Stimulated activated naive CD8-positive, alpha-beta T cell treated with anti-CD3 and anti-CD28 coated beads, Interleukin-15, Interleukin-2, amounts not matched to agents 100 U/mL and 50 U/mL, for 24 hours (primary cell): Measurements from ENCODE around the gene HSD11B1L.

Source experiments
- ATAC-seq: fragments of 150-1000 bp; cut with Tn5 transposase; one replicate; pipeline ENCODE4 v1.10.0; 2021
- DNase-seq: peaks from one replicate; pipeline ENCODE4 v3.0.0; 2021

Gene HSD11B1L

GRCh38 chr19:5666921-5667610 is 13.8 kb upstream of the HSD11B1L start:
- no peak for DNase-seq
- ATAC-seq = no peak

DNA sequence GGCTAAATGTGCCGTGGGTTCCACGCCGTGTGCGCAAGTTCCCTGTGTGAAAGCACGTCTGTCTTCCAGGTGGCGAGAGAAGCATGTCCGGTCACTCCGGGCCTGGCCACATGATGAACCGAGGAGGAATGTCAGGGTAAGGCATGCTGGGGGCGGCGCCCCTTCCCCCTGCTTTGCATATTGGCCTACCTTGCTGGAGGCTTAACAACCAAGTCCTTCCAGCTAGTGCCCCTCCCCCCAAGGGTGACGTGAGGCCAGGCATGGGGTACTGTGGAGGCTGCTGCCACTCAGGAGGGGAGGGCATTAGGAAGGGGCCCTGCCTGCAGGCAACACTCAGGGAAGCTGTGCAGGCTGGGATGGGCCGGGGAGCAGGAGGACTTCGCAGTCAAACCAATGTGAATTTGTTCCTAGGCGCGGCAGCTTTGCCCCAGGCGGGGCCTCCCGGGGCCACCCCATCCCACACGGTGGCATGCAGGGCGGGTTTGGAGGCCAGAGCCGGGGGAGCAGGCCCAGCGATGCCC is 13.0 kb upstream of the HSD11B1L start:
- ATAC-seq = no peak

DNA sequence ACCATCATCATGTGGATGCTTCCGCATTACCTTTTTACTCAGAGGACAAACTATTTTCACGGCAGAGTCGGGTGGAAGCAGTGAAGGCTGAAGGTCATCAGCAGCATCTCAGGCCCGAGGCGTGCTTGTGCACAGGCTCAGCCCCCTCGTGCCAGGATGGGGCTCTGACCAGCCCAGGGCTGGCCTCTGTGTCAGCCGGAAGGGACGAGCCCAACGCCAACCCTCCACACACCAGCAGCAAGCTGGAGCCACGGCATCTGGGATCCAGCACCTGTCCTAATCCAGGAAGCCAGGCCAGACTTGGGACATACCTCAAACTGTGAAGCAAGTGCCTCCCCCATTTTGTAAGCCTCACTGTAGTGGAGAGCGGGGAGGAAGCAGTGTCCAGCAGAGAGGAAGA is 11.6 kb upstream of the HSD11B1L start:
- DNase-seq (no peak), ATAC-seq (no peak)

More for the DNA sequence above, 13.0 kb upstream of the HSD11B1L start:
- DNase-seq = no peak

DNA sequence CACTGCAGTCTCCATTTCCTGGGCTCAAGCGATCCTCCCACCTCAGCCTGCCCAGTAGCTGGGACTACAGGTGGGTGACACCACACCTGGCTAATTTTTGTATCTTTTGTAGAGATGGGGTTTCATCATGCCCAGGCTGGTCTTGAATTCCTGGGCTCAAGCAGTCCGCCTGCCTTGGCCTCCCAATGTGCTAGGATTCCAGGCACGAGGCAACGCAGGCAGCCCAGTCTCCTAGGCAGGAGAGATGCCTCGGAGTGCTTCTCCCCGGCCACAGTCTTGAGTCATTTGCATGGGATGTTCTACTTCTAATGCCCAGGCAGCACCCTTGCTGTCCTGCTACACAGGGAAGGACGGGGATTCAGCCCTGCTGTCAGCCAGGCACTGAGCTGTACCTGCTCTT is 9.2 kb upstream of the HSD11B1L start:
- no peak for DNase-seq
- ATAC-seq = no peak

DNA sequence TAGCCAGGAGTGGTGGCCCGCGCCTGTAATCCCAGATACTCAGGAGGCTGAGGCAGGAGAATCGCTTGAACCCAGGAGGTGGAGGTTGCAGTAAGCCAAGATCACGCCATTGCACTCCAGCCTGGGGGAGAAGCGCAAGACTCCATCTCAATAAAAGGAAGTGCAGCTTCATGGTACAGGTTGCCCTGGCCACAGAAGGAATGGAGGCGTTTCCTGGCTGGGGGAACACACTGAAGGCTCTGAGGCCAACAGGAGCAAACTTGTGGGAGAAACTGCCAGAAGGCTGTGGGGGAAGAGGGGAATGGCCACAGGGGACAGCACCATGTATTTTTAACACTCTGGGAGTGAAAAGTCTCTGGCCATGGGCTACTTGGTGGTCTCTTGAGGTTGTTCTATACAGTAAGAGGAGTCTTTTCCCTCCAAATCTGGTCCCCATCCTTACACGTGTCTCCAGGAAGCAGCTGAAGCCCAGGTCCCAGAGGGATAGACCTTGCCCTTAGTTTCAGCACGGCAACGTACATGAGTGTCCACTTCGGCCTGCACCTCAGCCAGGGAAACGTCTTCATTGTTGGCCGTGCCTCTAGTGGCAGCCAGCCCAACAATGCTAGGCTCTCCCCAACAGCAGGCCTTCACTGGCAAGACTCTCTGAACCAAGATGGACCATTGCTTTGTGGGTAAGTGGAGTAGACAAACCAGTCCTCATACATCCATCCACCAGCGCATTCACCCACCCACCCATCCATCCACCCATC is 7.9 kb upstream of the HSD11B1L start:
- DNase-seq (no peak), ATAC-seq (no peak)

DNA sequence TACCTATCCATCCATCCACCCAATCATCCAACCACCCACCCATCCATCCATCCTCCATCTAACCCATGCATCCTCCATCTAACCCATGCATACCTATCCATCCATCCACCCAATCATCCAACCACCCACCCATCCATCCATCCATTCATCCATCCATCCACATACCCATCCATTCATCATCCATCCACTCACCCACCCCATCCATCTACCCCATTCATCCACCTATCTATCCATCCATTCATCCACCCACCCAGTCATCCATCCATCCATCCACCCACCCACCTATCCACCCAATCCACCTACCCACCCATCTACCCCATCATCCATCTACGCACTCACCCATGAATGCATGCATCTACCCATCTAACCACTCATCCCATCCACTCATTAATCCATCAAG is 7.1 kb upstream of the HSD11B1L start:
- DNase-seq (no peak), ATAC-seq (no peak)

- DNase-seq = no peak
Observed at GRCh38 chr19:5674714-5675113, 6.1 kb upstream of the HSD11B1L start.

DNA sequence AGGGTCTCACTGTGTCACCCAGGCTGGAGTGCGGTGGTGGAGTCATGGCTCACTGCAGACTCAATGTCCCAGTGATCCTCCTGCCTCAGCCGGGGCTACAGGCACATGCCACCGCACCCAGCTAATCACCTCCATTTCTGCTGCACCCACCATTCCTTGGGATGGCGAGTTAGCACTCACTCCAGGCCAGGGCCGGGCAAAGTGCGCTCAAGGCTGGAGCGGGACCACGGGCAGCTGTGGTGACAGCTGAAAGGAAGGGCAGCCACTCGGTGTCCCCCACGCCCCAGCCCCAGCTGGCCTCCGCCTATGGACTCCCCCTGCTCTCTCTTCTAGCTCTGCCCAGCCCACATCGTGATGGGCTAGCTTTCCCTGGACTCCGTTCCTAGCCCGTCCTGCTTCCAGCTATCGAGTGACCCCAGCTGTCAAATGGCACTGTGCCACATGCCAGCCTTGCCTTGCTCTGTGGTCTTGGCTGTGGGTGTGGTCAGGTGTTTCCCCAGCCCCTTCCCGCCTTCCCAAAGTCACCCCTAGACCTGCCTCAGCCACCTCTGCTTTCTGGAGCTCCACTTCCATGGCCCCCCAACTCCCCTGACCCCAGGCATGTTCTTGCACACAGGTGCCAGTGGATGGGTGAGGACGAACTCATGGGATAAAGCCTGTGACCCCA is 4.6 kb upstream of the HSD11B1L start:
- no peak for ATAC-seq

More at GRCh38 chr19:5674714-5675113, 6.1 kb upstream of the HSD11B1L start:
- ATAC-seq = no peak

GRCh38 chr19:5676772-5677105 is 4.1 kb upstream of the HSD11B1L start:
- no peak for ATAC-seq
- no peak for DNase-seq

More for the DNA sequence above, 4.6 kb upstream of the HSD11B1L start:
- DNase-seq = no peak

- DNase-seq (no peak), ATAC-seq (no peak)
Observed at GRCh38 chr19:5677136-5677535, 3.7 kb upstream of the HSD11B1L start.

- DNase-seq = no peak
- ATAC-seq = no peak
Observed at GRCh38 chr19:5677580-5677979, 3.2 kb upstream of the HSD11B1L start.

GRCh38 chr19:5678071-5678718 is 2.6 kb upstream of the HSD11B1L start:
- ATAC-seq (no peak), DNase-seq (no peak)

- DNase-seq = no peak
- no peak for ATAC-seq
Observed at GRCh38 chr19:5679289-5680083, 1.3 kb upstream of the HSD11B1L start.

GRCh38 chr19:5680084-5680436 is 767 bp upstream of the HSD11B1L start:
- ATAC-seq (no peak), DNase-seq (no peak)

- ATAC-seq (no peak), DNase-seq (no peak)
Observed at GRCh38 chr19:5681391-5682106, 722 bp downstream of the HSD11B1L start.

DNA sequence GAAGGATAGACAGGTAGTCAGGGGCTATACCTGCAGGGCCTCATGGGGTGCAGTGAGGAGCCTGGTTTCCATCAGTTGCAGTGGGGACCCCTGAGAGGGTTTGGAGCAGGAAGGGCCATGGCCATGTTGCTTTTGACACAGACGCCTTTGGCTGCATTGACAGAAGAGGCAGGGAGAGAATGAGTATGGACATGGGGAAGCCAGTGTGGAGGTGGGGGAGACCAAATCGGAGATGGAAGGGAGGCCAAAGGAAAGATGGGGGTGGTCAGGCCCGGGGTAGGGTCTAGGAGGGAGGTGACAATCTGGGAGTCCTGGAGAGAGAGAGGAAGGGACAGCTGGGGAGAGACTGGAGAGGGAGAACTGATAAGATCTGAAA is 1.3 kb downstream of the HSD11B1L start:
- ATAC-seq (no peak), DNase-seq (no peak)

- DNase-seq = no peak
- no peak for ATAC-seq
Observed at GRCh38 chr19:5683177-5683886, 2.5 kb downstream of the HSD11B1L start.

- no peak for ATAC-seq
- no peak for DNase-seq
Observed at GRCh38 chr19:5684694-5685430, 4.0 kb downstream of the HSD11B1L start.

DNA sequence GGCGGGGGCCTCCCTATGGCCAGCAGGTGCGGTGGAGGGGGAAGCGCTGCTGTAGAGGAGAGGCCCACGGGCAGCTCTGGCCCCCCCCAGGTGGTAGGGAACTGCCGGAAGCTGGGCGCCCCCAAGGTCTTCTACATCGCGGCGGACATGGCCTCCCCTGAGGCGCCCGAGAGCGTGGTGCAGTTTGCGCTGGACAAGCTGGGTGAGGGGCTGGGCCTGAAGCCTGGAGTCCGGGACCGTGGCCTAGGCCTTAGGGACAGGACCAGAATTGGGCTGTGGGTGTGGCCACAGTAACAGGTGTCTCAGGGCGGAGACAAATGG is 5.5 kb downstream of the HSD11B1L start:
- DNase-seq = no peak
- ATAC-seq = no peak
